GM21786 (cell line): ENCODE data around the gene GPR108.

Experiments
- ATAC-seq: cut with Tn5 transposase; IDR thresholded peaks from one replicate; pipeline ENCODE4 v1.9.1; 2021; ENCODE audit not compliant: unreplicated experiment

Gene GPR108

GRCh38 chr19:6737873-6738786 lies 750 bp upstream of the GPR108 start:
- ATAC-seq = no peak

- no peak for ATAC-seq
These were observed 480 bp downstream of the GPR108 start for GRCh38 chr19:6736917-6737283.

GRCh38 chr19:6736169-6736916 lies 1.0 kb downstream of the GPR108 start:
- no peak for ATAC-seq

- no peak for ATAC-seq
These were observed 2.0 kb downstream of the GPR108 start for GRCh38 chr19:6735181-6735911.

- ATAC-seq = no peak
These were observed 3.2 kb downstream of the GPR108 start for GRCh38 chr19:6734096-6734696.

- no peak for ATAC-seq
These were observed 3.9 kb downstream of the GPR108 start for GRCh38 chr19:6733338-6734095.

GRCh38 chr19:6732803-6733337 lies 4.5 kb downstream of the GPR108 start:
- ATAC-seq = no peak

- ATAC-seq = no peak
These were observed 5.6 kb downstream of the GPR108 start for GRCh38 chr19:6731822-6732221.

GRCh38 chr19:6730941-6731670 lies 6.3 kb downstream of the GPR108 start:
- no peak for ATAC-seq

GRCh38 chr19:6730153-6730804 lies 7.1 kb downstream of the GPR108 start:
- ATAC-seq = no peak

GRCh38 chr19:6729573-6730152 lies 7.7 kb downstream of the GPR108 start:
- no peak for ATAC-seq

GRCh38 chr19:6728346-6728745 lies 9.0 kb downstream of the GPR108 start:
- no peak for ATAC-seq

GRCh38 chr19:6725513-6726231 lies 11.7 kb downstream of the GPR108 start:
- no peak for ATAC-seq

GRCh38 chr19:6724631-6725492 lies 12.5 kb downstream of the GPR108 start:
- no peak for ATAC-seq

GRCh38 chr19:6723738-6724137 lies 13.6 kb downstream of the GPR108 start:
- no peak for ATAC-seq

GRCh38 chr19:6723108-6723618 lies 14.2 kb downstream of the GPR108 start:
- ATAC-seq = no peak

GRCh38 chr19:6721773-6722172 lies 15.6 kb downstream of the GPR108 start:
- ATAC-seq = no peak
